Epithelial cell of proximal tubule (primary cell): ENCODE results near the gene CLEC16A. TPM values are rescaled to one million over a fixed set of nuclear protein-coding genes. Genes with fewer than 3 reads are reported as not detected.

Source experiments
- DNase-seq: peaks from one replicate; pipeline ENCODE4 v3.0.0-alpha.2; 2011; ENCODE audit warnings: low read depth
- H3K4me3 ChIP-seq: 2 replicates; pipeline ENCODE4 v1.5.1; 2011; ENCODE audit warnings: low read depth, mild to moderate bottlenecking, low read length
- total RNA-seq: library from RNA; depleted of rRNA; stranded (reverse); fragments of >200 nt; gene quantifications from 2 replicates; pipeline ENCODE4 v1.2.3, GENCODE V29; 2015
- TF ChIP-seq, protein P1 (sequence below): conservative IDR thresholded peaks from 2 replicates; pipeline ENCODE4 v1.5.1; 2012; ENCODE audit warnings: low read depth, mild to moderate bottlenecking, low read length

CLEC16A gene
- total RNA-seq, 1 donor from 2014 or later = 15.6 TPM

DNA sequence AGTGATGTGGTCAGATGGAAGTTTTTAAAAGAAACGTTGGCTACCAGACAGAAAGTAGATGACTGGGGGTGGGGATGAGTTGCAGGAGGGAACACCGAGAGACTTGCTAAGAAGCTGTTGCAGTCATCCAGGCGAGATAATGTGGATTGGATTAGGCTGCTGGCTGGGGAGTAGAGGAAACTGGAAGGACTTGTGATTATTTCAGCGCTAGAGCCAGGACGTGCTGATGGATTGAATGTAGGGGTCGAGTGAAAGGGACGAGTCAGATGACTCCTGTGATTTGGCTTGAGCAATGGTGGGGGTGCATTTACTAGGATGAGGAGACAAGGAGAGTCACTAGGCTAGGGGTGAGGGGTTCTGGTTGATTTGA, 88.5 kb downstream of the CLEC16A start:
- no peak for DNase-seq
- TF ChIP-seq, protein P1, sequence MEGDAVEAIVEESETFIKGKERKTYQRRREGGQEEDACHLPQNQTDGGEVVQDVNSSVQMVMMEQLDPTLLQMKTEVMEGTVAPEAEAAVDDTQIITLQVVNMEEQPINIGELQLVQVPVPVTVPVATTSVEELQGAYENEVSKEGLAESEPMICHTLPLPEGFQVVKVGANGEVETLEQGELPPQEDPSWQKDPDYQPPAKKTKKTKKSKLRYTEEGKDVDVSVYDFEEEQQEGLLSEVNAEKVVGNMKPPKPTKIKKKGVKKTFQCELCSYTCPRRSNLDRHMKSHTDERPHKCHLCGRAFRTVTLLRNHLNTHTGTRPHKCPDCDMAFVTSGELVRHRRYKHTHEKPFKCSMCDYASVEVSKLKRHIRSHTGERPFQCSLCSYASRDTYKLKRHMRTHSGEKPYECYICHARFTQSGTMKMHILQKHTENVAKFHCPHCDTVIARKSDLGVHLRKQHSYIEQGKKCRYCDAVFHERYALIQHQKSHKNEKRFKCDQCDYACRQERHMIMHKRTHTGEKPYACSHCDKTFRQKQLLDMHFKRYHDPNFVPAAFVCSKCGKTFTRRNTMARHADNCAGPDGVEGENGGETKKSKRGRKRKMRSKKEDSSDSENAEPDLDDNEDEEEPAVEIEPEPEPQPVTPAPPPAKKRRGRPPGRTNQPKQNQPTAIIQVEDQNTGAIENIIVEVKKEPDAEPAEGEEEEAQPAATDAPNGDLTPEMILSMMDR = no peak
- H3K4me3 ChIP-seq = no peak overlapping the region

DNA sequence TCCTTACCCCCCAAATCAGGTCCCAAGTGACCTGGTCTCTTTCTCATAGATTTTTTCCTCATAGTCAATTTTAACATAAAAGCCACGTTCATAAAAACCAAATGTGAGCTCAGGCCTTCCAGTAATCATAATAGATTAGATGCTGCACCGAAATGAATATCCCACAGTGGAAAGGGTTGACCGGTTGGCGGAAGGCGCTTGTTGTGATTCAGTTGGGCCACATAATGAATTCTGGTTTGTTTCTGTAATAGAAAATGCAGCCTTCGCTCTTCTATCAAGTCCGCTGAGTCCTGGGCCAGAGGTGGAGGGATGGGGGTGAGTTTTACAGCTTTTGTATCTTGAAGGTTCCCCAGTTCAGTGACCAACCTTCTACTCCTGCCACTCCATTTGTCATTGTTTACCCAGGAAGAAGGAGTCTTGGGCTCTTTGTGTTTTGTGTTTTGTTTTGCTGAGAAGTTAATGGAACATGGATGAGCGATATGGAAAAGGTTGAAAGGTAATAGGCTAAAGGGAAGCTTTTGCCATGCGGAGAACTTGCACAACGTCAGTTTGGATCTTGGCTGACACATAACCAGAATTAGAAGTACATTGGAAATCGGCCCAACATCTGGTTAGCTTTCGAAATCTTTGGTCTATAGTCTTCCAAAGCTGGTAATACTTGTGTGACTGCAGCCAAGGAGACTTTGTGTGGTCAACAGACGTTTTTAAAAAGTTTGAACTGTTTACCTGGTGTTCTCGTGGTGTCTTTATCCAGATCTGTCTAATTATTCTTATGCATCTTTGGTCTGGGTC, 89.5 kb downstream of the CLEC16A start:
- no peak for DNase-seq
- TF ChIP-seq, protein P1 = no peak
- H3K4me3 ChIP-seq = no peak overlapping the region

DNA sequence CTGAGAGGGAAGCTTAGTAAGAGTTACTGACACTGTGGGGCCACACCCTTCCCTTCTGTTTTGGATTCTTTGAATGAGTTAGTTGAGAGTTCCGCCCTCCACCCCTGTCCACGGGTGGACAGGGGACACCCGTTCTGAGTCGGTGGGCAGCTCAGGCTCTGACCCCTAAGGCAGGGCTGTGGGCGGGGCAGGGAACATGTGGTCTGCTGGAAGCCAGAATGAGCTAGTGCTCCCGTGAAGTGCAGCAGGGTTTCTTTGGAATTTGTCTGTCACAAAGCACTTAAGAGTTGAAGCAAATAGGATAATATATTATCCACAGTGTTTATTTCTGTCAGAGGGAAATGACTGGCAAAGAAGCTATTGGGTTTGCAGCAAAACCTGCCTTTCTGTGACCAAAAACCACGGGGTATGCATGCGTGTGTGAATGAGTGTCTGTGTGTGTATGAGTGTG, 90.1 kb downstream of the CLEC16A start:
- TF ChIP-seq, protein P1 = no peak
- no peak overlapping the region for H3K4me3 ChIP-seq
- no peak for DNase-seq

DNA sequence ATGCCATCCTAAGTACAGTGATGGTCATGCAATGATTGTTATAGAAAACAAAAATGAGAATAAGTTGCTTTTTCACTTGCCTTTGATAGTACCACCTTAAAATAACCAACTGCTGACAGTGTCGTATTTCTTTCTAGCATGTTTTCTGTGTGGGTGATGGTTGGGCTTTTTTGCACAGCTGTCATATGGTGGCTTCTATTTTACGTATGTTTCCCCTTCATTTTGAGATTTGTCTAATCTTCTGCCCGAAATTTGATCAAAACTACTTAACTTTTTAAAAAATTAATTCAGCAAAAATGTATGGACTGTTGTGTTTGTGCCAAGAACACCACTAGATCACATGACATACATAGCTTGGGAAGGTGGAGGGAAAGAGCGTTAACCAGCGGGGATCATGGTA, 90.7 kb downstream of the CLEC16A start:
- no peak for DNase-seq
- TF ChIP-seq, protein P1 = no peak
- no peak overlapping the region for H3K4me3 ChIP-seq

DNA sequence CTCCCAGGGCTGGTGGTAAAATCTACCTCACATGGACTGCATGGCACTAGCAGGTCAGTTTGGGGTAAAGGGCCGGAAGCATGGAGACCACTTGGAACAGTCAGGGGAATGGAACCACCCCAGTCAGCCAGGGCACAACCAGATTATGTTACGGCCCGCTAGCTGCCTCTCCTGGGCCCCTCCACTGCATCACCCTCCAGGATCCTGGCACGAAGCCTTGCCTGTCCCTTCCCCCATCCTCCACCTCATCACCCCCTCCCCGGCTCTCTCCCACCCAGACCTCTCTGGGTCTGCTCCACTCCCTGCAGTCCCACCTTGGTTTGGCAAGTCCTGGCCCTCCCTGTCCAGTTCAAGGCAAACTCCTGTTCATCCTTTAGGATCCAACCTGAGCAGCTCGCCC, 91.7 kb downstream of the CLEC16A start:
- no peak for DNase-seq
- TF ChIP-seq, protein P1 = no peak

DNA sequence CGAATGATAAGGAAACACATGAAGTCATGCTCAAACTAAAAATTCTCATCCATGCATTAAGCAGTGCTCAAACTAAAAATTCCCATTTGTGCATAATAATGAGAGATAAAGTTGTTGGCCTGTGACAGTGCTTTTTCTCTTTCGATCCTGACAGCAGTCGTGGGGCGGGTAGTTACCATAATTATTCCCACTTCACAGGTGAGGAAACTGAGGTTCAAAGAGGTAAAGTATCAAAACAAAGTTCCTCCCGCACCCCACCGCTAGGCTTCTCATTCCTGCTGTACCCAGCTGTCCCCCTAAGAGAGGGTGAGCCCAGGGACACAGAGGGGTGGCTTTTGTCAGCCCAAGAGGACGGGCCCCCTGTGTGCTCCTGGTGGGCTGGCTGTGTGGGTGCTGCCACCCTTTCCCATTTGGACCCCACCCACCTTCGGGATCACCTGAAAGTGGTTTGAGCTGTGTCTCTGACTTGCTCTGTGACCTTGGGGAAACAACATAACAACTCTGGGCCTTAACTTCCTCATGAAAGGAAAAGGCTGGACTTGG, 92.6 kb downstream of the CLEC16A start:
- H3K4me3 ChIP-seq = no peak overlapping the region
- DNase-seq = no peak
- TF ChIP-seq, protein P1 = no peak

More for the DNA sequence above, 91.7 kb downstream of the CLEC16A start:
- H3K4me3 ChIP-seq = no peak overlapping the region

DNA sequence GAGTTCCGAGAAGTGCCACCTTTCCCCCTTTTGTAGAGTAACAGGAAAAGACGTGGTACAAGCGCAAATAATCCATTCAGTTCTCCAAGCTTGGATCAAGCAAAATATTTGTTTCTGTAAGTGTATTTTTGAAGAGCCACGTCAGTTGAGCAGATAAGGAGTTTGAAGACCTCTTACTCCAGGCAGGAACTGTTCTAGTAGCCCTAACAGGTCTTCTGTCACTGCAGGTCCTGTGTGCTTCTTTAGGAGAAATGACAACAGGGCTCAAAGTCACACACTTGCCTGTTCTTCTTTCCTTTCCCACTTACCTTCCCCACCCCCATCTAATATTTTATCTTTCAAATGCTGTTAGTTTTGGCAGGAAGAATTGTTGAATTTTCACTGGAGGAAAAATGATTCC, 93.9 kb downstream of the CLEC16A start:
- TF ChIP-seq, protein P1 = no peak
- no peak for DNase-seq
- H3K4me3 ChIP-seq = no peak overlapping the region
